Common myeloid progenitor, CD34-positive (primary cell): ENCODE results near the gene ZCCHC14.
"Not testable (repeated sequence)": the region's sequence is repeated elsewhere in the genome, so short reads cannot be mapped to it uniquely, and the experiment has no call there.

ENCODE experiments used
- CTCF ChIA-PET: fragments of 350-600 bp; sonication (Branson Sonifier 250); formaldehyde crosslinking; loops from one replicate; lab custom pipeline; 2021; ENCODE audit warnings: antibody characterized with exemption; lab: Charles Lee
- POLR2A ChIA-PET: fragments of 350-600 bp; sonication (Branson Sonifier 250); formaldehyde crosslinking; loops from one replicate; lab custom pipeline; 2021; ENCODE audit warnings: antibody characterized with exemption; lab: Charles Lee
- DNase-seq, 3 donors: peaks; one replicate each; pipeline versions ENCODE4 v3.0.0 to v3.0.0-alpha.2; 2013
- H3K27ac ChIP-seq, 2 experiments: 1 replicate in 1 of 2; 2 replicates in 1 of 2; pipeline ENCODE4 v1.7.0; 2013; ENCODE audit warnings: inconsistent platforms in 2 of 2, low read length in 2 of 2, mild to moderate bottlenecking in 2 of 2, low read depth in 1 of 2, moderate library complexity in 1 of 2; ENCODE audit not compliant: severe bottlenecking in 2 of 2, insufficient read depth in 1 of 2, poor library complexity in 1 of 2
- H3K27me3 ChIP-seq, 5 experiments: replicated peaks in 2 of 5; 1 replicate in 3 of 5; 2 replicates in 2 of 5; pipeline versions ENCODE4 v1.6.1 to v1.7.0; 2013; ENCODE audit warnings: low read length in 4 of 5, mild to moderate bottlenecking in 2 of 5, moderate library complexity in 2 of 5, inconsistent platforms in 1 of 5; ENCODE audit not compliant: insufficient read depth in 5 of 5, control insufficient read depth in 4 of 5
- H3K36me3 ChIP-seq, 4 experiments: 1 replicate in 2 of 4; 2 replicates in 2 of 4; pipeline versions ENCODE4 v1.6.1 to v1.7.0; 2013; ENCODE audit warnings: low read length in 3 of 4, control low read depth in 1 of 4, mild to moderate bottlenecking in 1 of 4; ENCODE audit not compliant: control insufficient read depth in 4 of 4, insufficient read depth in 4 of 4
- H3K4me1 ChIP-seq, 4 experiments: 1 replicate in 3 of 4; 2 replicates in 1 of 4; pipeline versions ENCODE4 v1.6.1 to v1.7.1; 2013; ENCODE audit warnings: low read length in 3 of 4, mild to moderate bottlenecking in 3 of 4, control low read depth in 1 of 4, inconsistent platforms in 1 of 4, moderate library complexity in 1 of 4; ENCODE audit not compliant: control insufficient read depth in 4 of 4, insufficient read depth in 4 of 4; ENCODE audit errors: control extremely low read depth in 1 of 4
- H3K4me3 ChIP-seq, 7 experiments: 1 replicate in 4 of 7; 2 replicates in 3 of 7; pipeline versions ENCODE4 v1.5.1 to v1.7.0; 2013; ENCODE audit warnings: mild to moderate bottlenecking in 7 of 7, low read length in 6 of 7, moderate library complexity in 6 of 7, inconsistent platforms in 2 of 7, low read depth in 2 of 7, control low read depth in 1 of 7; ENCODE audit not compliant: insufficient read depth in 4 of 7, control insufficient read depth in 1 of 7; ENCODE audit errors: extremely low read depth in 1 of 7
- H3K9me3 ChIP-seq, 5 experiments: 1 replicate in 4 of 5; 2 replicates in 1 of 5; pipeline versions ENCODE4 v1.6.1 to v1.7.1; 2013; ENCODE audit warnings: low read length in 4 of 5, mild to moderate bottlenecking in 2 of 5, inconsistent platforms in 1 of 5, low read depth in 1 of 5, moderate library complexity in 1 of 5; ENCODE audit not compliant: control insufficient read depth in 4 of 5, insufficient read depth in 2 of 5; ENCODE audit errors: control extremely low read depth in 1 of 5
- WGBS: methylation state at CpG from one replicate; pipeline ENCODE4 v1.1.5; 2013; ENCODE audit not compliant: insufficient coverage; 5-methylcytosine and 5-hydroxymethylcytosine counted together

The ZCCHC14 gene

GRCh38 chr16:87380881-87381280, 111.9 kb downstream of the ZCCHC14 start:
- 90% methylated on average over 2 of the region's 4 CpGs for WGBS
- H3K27me3 ChIP-seq, result no peaks in the 10 kb centered on the region
- no peaks in the 10 kb centered on the region for H3K9me3 ChIP-seq
- CTCF ChIA-PET, result no interaction called here
- no peak overlapping the region for H3K4me3 ChIP-seq
- H3K36me3 ChIP-seq, result no peaks in the 10 kb centered on the region
- POLR2A ChIA-PET, result no interaction called here
- no peak for DNase-seq
- no peak overlapping the region for H3K27ac ChIP-seq
- H3K4me1 ChIP-seq, result peaks cover 6 to 26% (median 18%) of the 10 kb centered on the region in 4 experiments

- Histone ChIP-seq H3K27me3 (no peaks in the 10 kb centered on the region), H3K27ac (no peak overlapping the region), H3K4me1 (peaks cover 6 to 27% (median 20%) of the 10 kb centered on the region in 4 experiments), H3K36me3 (no peaks in the 10 kb centered on the region), H3K9me3 (no peaks in the 10 kb centered on the region), H3K4me3 (no peak overlapping the region)
- POLR2A ChIA-PET, result no interaction called here
- DNase-seq, result no peak
- 100% methylated on average over 7 of the region's 10 CpGs for WGBS
- CTCF ChIA-PET, result no interaction called here
These were observed 112.4 kb downstream of the ZCCHC14 start for GRCh38 chr16:87380403-87380802.

GRCh38 chr16:87379312-87379752, 113.5 kb downstream of the ZCCHC14 start:
- H3K36me3 ChIP-seq, H3K9me3 ChIP-seq, H3K27ac ChIP-seq, H3K27me3 ChIP-seq, DNase-seq, H3K4me3 ChIP-seq, POLR2A ChIA-PET: not testable (repeated sequence)
- CTCF ChIA-PET, result interaction anchor here (1.1 kb wide), 1 partner anchor 18 kb away, joined by 3 read pairs; no protein-coding TSS in a partner anchor
- WGBS, result 100% methylated on average over 3 of the region's 3 CpGs
- peaks cover 6 to 22% (median 16%) of the 10 kb centered on the region in 4 experiments for H3K4me1 ChIP-seq

GRCh38 chr16:87376660-87377059, 116.2 kb downstream of the ZCCHC14 start:
- CTCF ChIA-PET, result interaction anchor here (1.2 kb wide), 1 partner anchor 13 kb away, joined by 3 read pairs; no protein-coding TSS in a partner anchor
- DNase-seq, result no peak
- Histone ChIP-seq H3K4me3 (no peak overlapping the region), H3K4me1 (peaks cover 0 to 9% (median 2%) of the 10 kb centered on the region in 4 experiments), H3K36me3 (no peaks in the 10 kb centered on the region), H3K9me3 (no peaks in the 10 kb centered on the region), H3K27me3 (no peaks in the 10 kb centered on the region), H3K27ac (no peak overlapping the region)
- WGBS, result 98% methylated on average over 6 of the region's 6 CpGs
- POLR2A ChIA-PET, result no interaction called here

- no peaks in the 10 kb centered on the region for H3K36me3 ChIP-seq
- CTCF ChIA-PET, result interaction anchor here (0.6 to 1.2 kb wide), 3 partner anchors 9 to 50 kb away, joined by 3 to 4 read pairs (median 4); no protein-coding TSS in a partner anchor
- POLR2A ChIA-PET, result no interaction called here
- 96% methylated on average over 7 of the region's 9 CpGs for WGBS
- H3K27ac ChIP-seq, result no peak overlapping the region
- H3K9me3 ChIP-seq, result no peaks in the 10 kb centered on the region
- no peak for DNase-seq
- H3K4me3 ChIP-seq, result no peak overlapping the region
- peaks cover 0 to 2% (median 0%) of the 10 kb centered on the region in 5 experiments for H3K27me3 ChIP-seq
- H3K4me1 ChIP-seq, result peaks cover 0 to 9% (median 0%) of the 10 kb centered on the region in 4 experiments
These were observed 117.2 kb downstream of the ZCCHC14 start for GRCh38 chr16:87375426-87376135.

GRCh38 chr16:87374313-87374712, 118.5 kb downstream of the ZCCHC14 start:
- H3K4me3 ChIP-seq, result no peak overlapping the region
- H3K36me3 ChIP-seq, result no peaks in the 10 kb centered on the region
- peaks cover 0 to 9% (median 0%) of the 10 kb centered on the region in 4 experiments for H3K4me1 ChIP-seq
- ChIA-PET CTCF (interaction anchor here (1.0 to 1.2 kb wide), 2 partner anchors 10 to 49 kb away, joined by 3 to 4 read pairs; no protein-coding TSS in a partner anchor), POLR2A (interaction anchor here (0.7 kb wide), 1 partner anchor 17 kb away, joined by 3 read pairs; no protein-coding TSS in a partner anchor)
- no peaks in the 10 kb centered on the region for H3K9me3 ChIP-seq
- no peak for DNase-seq
- no peak overlapping the region for H3K27ac ChIP-seq
- H3K27me3 ChIP-seq, result peaks cover 0 to 2% (median 0%) of the 10 kb centered on the region in 5 experiments
- 100% methylated on average over 5 of the region's 13 CpGs for WGBS

- Histone ChIP-seq H3K36me3 (no peaks in the 10 kb centered on the region), H3K4me1 (peaks cover 4 to 19% (median 7%) of the 10 kb centered on the region in 4 experiments), H3K4me3 (no peak overlapping the region), H3K27ac (no peak overlapping the region), H3K27me3 (peaks cover 0 to 2% (median 0%) of the 10 kb centered on the region in 5 experiments), H3K9me3 (no peaks in the 10 kb centered on the region)
- ChIA-PET POLR2A (no interaction called here), CTCF (no interaction called here)
- 96% methylated on average over 4 of the region's 4 CpGs for WGBS
- DNase-seq, result no peak
These were observed 120.5 kb downstream of the ZCCHC14 start for GRCh38 chr16:87372305-87372704.
